MM.1S (cell line): Measurements from ENCODE around the gene TPT1.

Experiments used
- CTCF ChIP-seq: fragments of 300-600 bp; sonication (generic); IDR thresholded peaks from 2 replicates; pipeline ENCODE4 v1.5.1; 2016; ENCODE audit warnings: antibody characterized with exemption, low read length, mixed read lengths
- EZH2 ChIP-seq: fragments of 300-600 bp; sonication (generic); optimal IDR thresholded peaks from 2 replicates; pipeline ENCODE3; 2017; ENCODE audit warnings: low read depth, mild to moderate bottlenecking, antibody characterized with exemption, low read length, mixed read lengths
- EZH2phosphoT487 ChIP-seq: fragments of 300-600 bp; sonication (generic); IDR thresholded peaks from 2 replicates; pipeline ENCODE4 v1.6.1; 2018; ENCODE audit warnings: antibody characterized with exemption, low read length

- TF ChIP-seq CTCF: no peak
- TF ChIP-seq EZH2: no peak
- no peak for TF ChIP-seq EZH2phosphoT487
Observed at GRCh38 chr13:45336025-45336800, 4.8 kb downstream of the TPT1 start.
